ENCODE data around the gene CCDC85B.
"Not testable (repeated sequence)": the region's sequence is repeated elsewhere in the genome, so short reads cannot be mapped to it uniquely, and the experiment has no call there.

Gene CCDC85B

GRCh38 chr11:65886826-65887722 is 3.4 kb upstream of the CCDC85B start:
- no peak for DNase-seq (ENCODE audit: low read depth, low spot score)

DNA sequence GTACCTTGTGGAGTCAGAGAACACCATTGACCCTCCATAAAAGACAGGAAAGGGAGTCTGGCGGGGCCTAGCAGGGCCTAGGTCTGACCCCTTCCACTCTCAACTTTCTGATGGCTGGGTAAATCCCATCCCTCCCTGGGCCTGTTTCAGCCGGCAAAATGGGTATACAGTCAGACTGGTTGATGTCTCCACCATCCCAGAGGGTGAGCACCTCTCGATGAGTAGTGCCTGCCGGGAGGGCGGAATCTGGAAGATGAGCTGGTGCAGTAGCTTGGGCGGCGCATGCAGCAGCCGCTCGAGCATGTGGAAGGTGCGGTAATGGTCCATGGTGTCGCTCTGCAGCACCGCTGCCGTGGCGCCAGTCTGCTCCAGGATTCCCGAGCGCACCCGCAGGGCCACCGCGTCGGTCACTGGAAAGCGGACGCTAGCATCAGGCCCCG is 2.7 kb upstream of the CCDC85B start:
- no peak for DNase-seq (ENCODE audit: low read depth, low spot score)

DNA sequence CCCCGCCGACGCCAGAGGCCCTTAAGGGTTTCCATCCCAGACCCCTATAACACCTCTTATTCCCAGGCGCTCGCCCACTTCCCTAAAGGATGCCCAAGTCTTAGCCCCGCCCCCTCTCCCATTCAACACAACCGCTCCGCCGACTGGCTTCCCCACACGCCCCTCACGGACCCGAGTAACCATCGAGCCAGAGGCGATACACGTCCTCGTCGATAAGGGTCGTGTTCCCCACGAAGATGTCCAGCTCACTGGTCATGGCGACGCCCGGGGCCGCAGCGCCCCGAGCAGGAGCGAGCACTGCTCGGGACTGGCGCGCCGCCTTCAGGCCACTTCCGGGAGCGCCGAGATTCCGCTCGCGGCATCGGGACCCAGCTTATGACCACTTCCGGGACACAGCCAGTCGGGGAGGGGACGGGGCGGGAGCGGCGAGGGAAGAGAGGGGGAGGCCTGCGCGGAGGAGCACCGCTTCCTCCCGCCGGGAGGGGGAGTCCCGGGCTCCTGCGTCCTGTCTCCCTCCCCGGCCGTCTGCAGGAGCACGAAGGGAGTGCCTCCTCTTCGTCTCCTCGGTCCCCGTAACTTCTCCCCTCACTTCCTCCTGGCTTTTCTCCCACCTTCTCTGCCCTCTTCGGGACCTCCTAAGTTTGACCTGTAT is 2.2 kb upstream of the CCDC85B start, which contains the start of gene FIBP:
Gene FIBP (minus strand): TSS at position 309 of the 652 bp plus-strand sequence. CDS start 53 bp downstream, at position 256.
- peak; percentile 96 for DNase-seq (ENCODE audit: low read depth, low spot score)

GRCh38 chr11:65891219-65892136 is 1.0 kb downstream of the CCDC85B start:
- DNase-seq (ENCODE audit: low read depth, low spot score): no peak

GRCh38 chr11:65892137-65892540 is 1.7 kb downstream of the CCDC85B start:
- DNase-seq (ENCODE audit: low read depth, low spot score): not testable (repeated sequence)

GRCh38 chr11:65892661-65893317 is 2.3 kb downstream of the CCDC85B start:
- DNase-seq (ENCODE audit: low read depth, low spot score): no peak

- DNase-seq (ENCODE audit: low read depth, low spot score): no peak
Observed at GRCh38 chr11:65894034-65894591, 3.6 kb downstream of the CCDC85B start.

- DNase-seq (ENCODE audit: low read depth, low spot score): no peak
Observed at GRCh38 chr11:65895482-65895981, 5.1 kb downstream of the CCDC85B start.

DNA sequence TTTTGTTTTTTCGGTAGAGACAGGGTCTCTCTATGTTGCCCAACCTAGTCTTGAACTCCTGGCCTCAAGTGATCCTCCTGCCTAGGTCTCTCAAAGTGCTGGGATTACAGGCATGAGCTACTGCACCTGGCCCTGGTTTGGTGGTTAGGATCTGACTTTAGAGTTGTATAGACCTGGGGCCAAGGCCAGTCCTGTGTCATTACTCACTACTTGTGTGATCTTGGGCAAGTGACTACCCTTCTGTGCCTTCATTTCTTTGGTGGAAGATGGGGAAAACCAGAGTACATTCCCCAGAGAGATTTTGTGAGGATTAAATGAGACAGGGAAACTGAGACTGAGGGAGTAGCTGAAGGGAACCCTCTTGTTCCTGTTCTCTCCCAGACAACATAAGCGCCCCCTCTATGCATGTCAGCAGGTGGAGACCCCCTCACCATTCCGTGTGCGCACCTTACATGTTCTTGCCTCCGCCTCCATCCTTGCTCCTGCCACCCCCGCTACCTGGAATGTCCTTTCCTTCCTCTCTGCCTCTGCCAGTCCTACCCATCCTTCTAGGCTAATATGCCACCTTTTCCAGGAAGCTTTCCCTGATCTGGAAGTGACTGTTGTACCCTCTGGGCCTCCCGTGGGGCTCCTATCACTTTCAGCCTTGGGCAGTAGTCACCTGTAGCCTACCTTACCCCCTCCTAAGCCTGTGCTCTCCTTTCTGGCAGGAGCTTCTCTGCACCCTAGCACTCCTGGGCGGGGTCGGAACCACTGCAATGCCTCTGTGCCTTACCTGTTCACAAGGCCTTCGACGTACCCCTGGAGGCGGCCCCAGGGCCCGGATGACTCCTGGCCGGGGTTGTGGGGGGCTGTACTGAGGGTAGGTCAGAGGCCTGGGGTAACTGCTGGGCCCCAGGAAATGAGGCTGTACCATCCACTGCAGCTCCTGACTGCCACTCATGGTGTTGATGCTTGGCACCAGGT is 5.8 kb downstream of the CCDC85B start:
- DNase-seq (ENCODE audit: low read depth, low spot score): no peak

GRCh38 chr11:65897020-65897471 is 6.6 kb downstream of the CCDC85B start:
- no peak for DNase-seq (ENCODE audit: low read depth, low spot score)

- no peak for DNase-seq (ENCODE audit: low read depth, low spot score)
Observed at GRCh38 chr11:65898656-65899355, 8.3 kb downstream of the CCDC85B start.

- DNase-seq (ENCODE audit: low read depth, low spot score): no peak
Observed at GRCh38 chr11:65899356-65900124, 9.1 kb downstream of the CCDC85B start.

DNA sequence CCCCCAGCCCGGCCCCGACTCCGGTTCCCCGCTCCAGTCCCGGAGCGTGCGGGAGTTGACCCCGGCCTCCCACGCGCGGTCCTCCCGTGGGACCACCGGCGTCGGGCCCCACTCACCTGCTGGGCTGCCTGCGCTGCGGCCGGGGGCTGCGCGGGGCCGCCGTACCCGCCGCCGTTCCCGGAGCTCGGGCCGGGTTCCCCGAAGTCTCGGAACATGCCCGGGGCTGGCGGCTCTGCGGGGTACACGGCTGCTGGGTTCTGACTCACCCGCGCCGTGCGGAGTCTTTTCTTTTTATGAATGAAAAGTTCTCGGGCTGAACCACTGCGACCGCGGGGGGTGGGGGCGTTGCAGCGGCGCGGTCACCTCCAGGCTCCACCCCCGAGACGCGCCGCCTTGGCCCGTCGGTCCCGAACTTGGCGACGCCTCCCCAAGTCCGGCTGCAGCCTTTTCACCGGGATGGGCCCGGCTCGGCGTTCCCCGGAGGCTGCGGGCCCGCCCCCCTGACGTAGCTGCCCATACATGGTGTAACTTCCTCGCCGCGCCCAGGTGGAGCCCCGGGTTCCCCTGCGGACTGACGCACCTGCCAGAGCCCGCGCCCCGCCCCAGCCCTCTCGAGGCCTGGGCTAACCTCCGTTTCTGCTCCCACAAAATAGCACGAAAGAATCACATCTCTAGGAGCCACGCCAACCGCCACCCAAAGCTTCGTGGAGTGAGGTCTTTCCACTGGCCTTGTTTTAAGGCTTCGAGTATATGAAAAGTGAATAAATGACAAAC is 9.8 kb downstream of the CCDC85B start, which contains the start of gene FOSL1:
Gene FOSL1 (minus strand): TSS at position 264 of the 774 bp plus-strand sequence. CDS start 49 bp downstream, at position 215.
- DNase-seq (ENCODE audit: low read depth, low spot score): peak; percentile 80

GRCh38 chr11:65900899-65901180 is 10.4 kb downstream of the CCDC85B start:
- DNase-seq (ENCODE audit: low read depth, low spot score): no peak

GRCh38 chr11:65903068-65903481 is 12.6 kb downstream of the CCDC85B start:
- DNase-seq (ENCODE audit: low read depth, low spot score): no peak

DNA sequence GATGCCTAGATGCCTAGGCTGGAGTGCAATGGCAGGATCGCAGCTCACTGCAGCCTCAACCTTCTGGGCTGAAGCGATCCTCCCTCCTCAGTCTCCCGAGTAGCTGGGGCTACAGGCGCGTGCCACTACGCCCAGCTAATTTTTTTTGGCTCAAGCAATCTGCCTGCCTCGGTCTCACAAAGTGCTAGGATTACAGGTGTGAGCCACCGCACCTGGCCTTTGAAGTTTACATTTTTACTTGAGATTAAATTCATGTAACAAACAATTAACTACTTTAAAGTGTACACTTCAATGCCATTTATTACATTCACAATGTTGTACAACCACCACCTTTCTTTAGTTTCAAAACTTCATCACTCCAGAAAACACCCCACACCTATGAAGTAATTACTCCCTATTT is 13.2 kb downstream of the CCDC85B start:
- DNase-seq (ENCODE audit: low read depth, low spot score): no peak

GRCh38 chr11:65906602-65907001 is 16.1 kb downstream of the CCDC85B start:
- DNase-seq (ENCODE audit: low read depth, low spot score): no peak

Data from smooth muscle cell of the brain vasculature (primary cell).